GM10266 (cell line): ENCODE data around the gene ICAM3.

Experiments
- DNase-seq: peaks from one replicate; pipeline ENCODE4 v3.0.0; 2012; ENCODE audit errors: extremely low spot score
- CTCF ChIP-seq: IDR thresholded peaks from 2 replicates; pipeline ENCODE4 v1.5.1; 2012; ENCODE audit warnings: mild to moderate bottlenecking, low read depth; ENCODE audit not compliant: control insufficient read depth, insufficient read depth; ENCODE audit errors: missing control alignments

The ICAM3 gene

GRCh38 chr19:10333758-10334587, 5.5 kb downstream of the ICAM3 start:
- DNase-seq = no peak

GRCh38 chr19:10332965-10333757, 6.3 kb downstream of the ICAM3 start, which contains the start of gene RAVER1:
TSS of gene RAVER1 (minus strand) at chr19:10333529. CDS start at chr19:10333507, 22 bp downstream.
- TF ChIP-seq CTCF = no peak
- peak; percentile 99 for DNase-seq

More at GRCh38 chr19:10333758-10334587, 5.5 kb downstream of the ICAM3 start:
- no peak for TF ChIP-seq CTCF

- DNase-seq = no peak
- TF ChIP-seq CTCF = no peak
These were observed 7.1 kb downstream of the ICAM3 start for GRCh38 chr19:10332158-10332964.

GRCh38 chr19:10329555-10329954, 9.9 kb downstream of the ICAM3 start:
- no peak for TF ChIP-seq CTCF

GRCh38 chr19:10328558-10329429, 10.6 kb downstream of the ICAM3 start:
- TF ChIP-seq CTCF = no peak

More at GRCh38 chr19:10329555-10329954, 9.9 kb downstream of the ICAM3 start:
- DNase-seq = no peak

GRCh38 chr19:10327793-10328192, 11.6 kb downstream of the ICAM3 start:
- no peak for DNase-seq
- no peak for TF ChIP-seq CTCF

More at GRCh38 chr19:10328558-10329429, 10.6 kb downstream of the ICAM3 start:
- DNase-seq = no peak
